ENCODE measurements around the gene PDGFB. TPM values are rescaled to one million over a fixed set of nuclear protein-coding genes. Genes with fewer than 3 reads are reported as not detected.

The PDGFB gene
- total and polyA plus RNA-seq, 2 of the 4 experiments (the other 2 are of a cell fraction) = 0.07 TPM; not detected in 1

GRCh38 chr22:39289975-39290720, 45.4 kb upstream of the PDGFB start:
- no peak for DNase-seq
- no peak overlapping the region for H3K4me2 ChIP-seq (ENCODE audit: low read depth, low read length)
- ChIA-PET POLR2A (ENCODE audit: unreplicated experiment) (interaction anchor here (0.5 kb wide), 1 partner anchor 8 kb away, joined by 6 read pairs; no protein-coding TSS in a partner anchor), CTCF (no interaction called here)
- H4K5ac ChIP-seq (ENCODE audit: low read depth, low read length) = no peak overlapping the region
- 85% methylated on average over 5 of the region's 16 CpGs; no CpG with 5 or more reads in 1 of the 2 experiments for WGBS, 2 experiments (ENCODE audit: extremely low coverage in 2 of 2, insufficient read length in 1 of 2)
- no peak overlapping the region for H3K27ac ChIP-seq (ENCODE audit: insufficient read depth, low read length)
- H3K4me1 ChIP-seq (ENCODE audit: control insufficient read depth, insufficient read depth, low read length) = peaks cover 23% of the 10 kb centered on the region
- H2BK20ac ChIP-seq (ENCODE audit: low read depth, low read length) = no peak overlapping the region
- TF ChIP-seq FOS (IDR thresholded peaks at IDR 0.05; ENCODE audit: low read depth, low read length) = no peak
- TF ChIP-seq POLR2A (IDR thresholded peaks at IDR 0.05; ENCODE audit: low read depth, low read length) = no peak
- no peak for TF ChIP-seq CHD1 (IDR thresholded peaks at IDR 0.05; ENCODE audit: low read depth, low read length)
- no peak for TF ChIP-seq RCOR1 (IDR thresholded peaks at IDR 0.05; ENCODE audit: insufficient replicate concordance, low read length)
- TF ChIP-seq, protein P1, sequence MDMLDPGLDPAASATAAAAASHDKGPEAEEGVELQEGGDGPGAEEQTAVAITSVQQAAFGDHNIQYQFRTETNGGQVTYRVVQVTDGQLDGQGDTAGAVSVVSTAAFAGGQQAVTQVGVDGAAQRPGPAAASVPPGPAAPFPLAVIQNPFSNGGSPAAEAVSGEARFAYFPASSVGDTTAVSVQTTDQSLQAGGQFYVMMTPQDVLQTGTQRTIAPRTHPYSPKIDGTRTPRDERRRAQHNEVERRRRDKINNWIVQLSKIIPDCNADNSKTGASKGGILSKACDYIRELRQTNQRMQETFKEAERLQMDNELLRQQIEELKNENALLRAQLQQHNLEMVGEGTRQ (IDR thresholded peaks at IDR 0.05; ENCODE audit: low read depth, low read length) = no peak
- TF ChIP-seq BHLHE40 (IDR thresholded peaks at IDR 0.05; ENCODE audit: low read depth, low read length) = no peak
- TF ChIP-seq NFE2L2 (IDR thresholded peaks at IDR 0.05; ENCODE audit: low read depth, low read length) = no peak
- no peak for TF ChIP-seq MAFK (IDR thresholded peaks at IDR 0.05; ENCODE audit: low read depth, low read length)
- TF ChIP-seq CEBPB (IDR thresholded peaks at IDR 0.05; ENCODE audit: low read depth, low read length) = no peak
- H2AK5ac ChIP-seq (ENCODE audit: low read depth, low read length) = peak overlapping the region; percentile 77
- H4K20me1 ChIP-seq (ENCODE audit: insufficient read depth, low read length) = no peaks in the 10 kb centered on the region
- in situ Hi-C loops (cut with MboI; ENCODE audit: low sequenced_read_pairs) = no loop called here
- H2BK5ac ChIP-seq (ENCODE audit: low read depth, low read length, poor library complexity, severe bottlenecking) = no peak overlapping the region
- ATAC-seq (ENCODE audit: low read depth) = no peak
- H3K4me3 ChIP-seq (ENCODE audit: insufficient read depth, low read depth, low read length) = no peak overlapping the region
- peaks cover 2% of the 10 kb centered on the region for H3K9me3 ChIP-seq (ENCODE audit: control insufficient read depth, insufficient read depth, low read length)
- H3K79me1 ChIP-seq (ENCODE audit: low read depth in 1 of 2, low read length in 2 of 2) = no peaks in the 10 kb centered on the region
- H3K23ac ChIP-seq (ENCODE audit: low read depth, low read length) = no peak overlapping the region
- no peak overlapping the region for H4K8ac ChIP-seq (ENCODE audit: low read depth in 2 of 2, low read length in 2 of 2)
- no TSS peak for BruUV-seq (replicated peaks)
- H4K91ac ChIP-seq (ENCODE audit: insufficient read depth, low read depth, low read length) = no peak overlapping the region
- no peaks in the 10 kb centered on the region; the same call in 1 of the 2 replicates for H3K27me3 ChIP-seq (ENCODE audit: control insufficient read depth, insufficient read depth, low read length)
- peaks cover 8% of the 10 kb centered on the region; the same call in 1 of the 2 replicates for H3K9me1 ChIP-seq (ENCODE audit: insufficient read depth, low read length)
- H3K9ac ChIP-seq (ENCODE audit: low read depth, low read length) = no peak overlapping the region
- H3K18ac ChIP-seq (ENCODE audit: low read depth, low read length) = no peak overlapping the region
- intact Hi-C loops (cut with micrococcal nuclease) = no loop called here
- no peak overlapping the region for H3K14ac ChIP-seq (replicated peaks; ENCODE audit: low read depth, low read length)
- no peak overlapping the region for H2AK9ac ChIP-seq (replicated peaks; ENCODE audit: low read depth, low read length, poor library complexity)
- no peak overlapping the region for H3K56ac ChIP-seq (ENCODE audit: extremely low read depth, insufficient read depth, low read length)
- no peaks in the 10 kb centered on the region for H3K36me3 ChIP-seq (ENCODE audit: control insufficient read depth, insufficient read depth, low read length)
- H3K4ac ChIP-seq (ENCODE audit: low read depth, low read length) = no peak overlapping the region; the same call in 1 of the 2 replicates
- H2AFZ ChIP-seq (replicated peaks; ENCODE audit: low read length, poor library complexity) = peak overlapping the region; percentile 81
- H2BK120ac ChIP-seq (ENCODE audit: low read depth, low read length) = peak overlapping the region; percentile 6; the same call in 1 of the 2 replicates
- no peak overlapping the region for H2BK15ac ChIP-seq (ENCODE audit: low read depth, low read length)
- dilution Hi-C loops (cut with HindIII; ENCODE audit: low sequenced_read_pairs, unreplicated experiment) = no loop called here

Measured in IMR-90 (cell line).